ENCODE data around the gene KY.

The KY gene

DNA sequence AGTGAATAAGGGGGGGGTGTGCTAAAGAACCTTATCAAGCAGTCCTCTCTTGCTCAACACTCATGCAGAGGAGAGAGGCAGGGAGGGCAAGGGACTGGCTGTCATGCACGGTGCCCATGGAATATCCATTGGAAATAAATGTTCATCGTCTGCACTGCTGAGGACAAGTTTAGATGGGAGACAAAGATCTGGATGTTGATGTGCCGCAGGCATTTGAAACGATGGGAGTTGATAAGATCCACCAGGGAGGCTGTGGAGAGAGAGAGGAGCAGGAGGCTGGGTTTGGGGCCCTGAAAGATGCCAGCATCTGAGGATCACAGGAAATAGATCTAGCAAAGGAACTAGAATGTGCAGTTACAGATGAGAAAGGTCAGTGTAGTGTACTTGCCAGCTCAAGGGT lies 88.8 kb downstream of the KY start:
- TF ChIP-seq ZNF8 (CRISPR knock-in tag; IDR thresholded peaks at IDR 0.05): 0 out of 2 replicates have a peak, but pooled peaks have one; percentile 20
- no peak for TF ChIP-seq ZC3H10 (CRISPR knock-in tag; IDR thresholded peaks at IDR 0.05)
- no peak for ATAC-seq

DNA sequence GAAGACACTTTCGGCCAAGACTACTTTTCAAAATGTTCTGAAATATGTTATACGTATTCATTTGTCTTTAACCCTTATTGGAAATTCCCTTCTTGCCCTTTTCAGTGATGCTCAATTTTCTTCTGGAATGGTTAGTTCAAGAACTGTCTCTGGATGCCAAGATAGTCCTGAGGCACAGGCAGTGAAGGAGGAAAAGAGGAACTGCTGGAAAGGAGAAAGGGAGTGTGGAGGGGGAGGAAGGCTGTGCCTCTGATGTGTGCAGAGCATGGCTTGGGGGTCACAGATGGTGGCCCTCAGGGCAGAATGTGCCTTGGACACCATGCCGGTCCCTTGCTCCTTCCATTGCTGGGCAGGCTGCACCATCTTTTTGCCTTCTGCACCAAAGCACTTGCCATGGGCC lies 91.2 kb downstream of the KY start:
- ATAC-seq: no peak
- TF ChIP-seq ESRRG (CRISPR knock-in tag; IDR thresholded peaks at IDR 0.05) (no peak), ISL1 (CRISPR knock-in tag; IDR thresholded peaks at IDR 0.05) (no peak), SNAI2 (CRISPR knock-in tag; IDR thresholded peaks at IDR 0.05) (no peak), TOX (CRISPR knock-in tag; IDR thresholded peaks at IDR 0.05; ENCODE audit: borderline replicate concordance) (no peak)

Data from SK-N-SH treated with all-trans-retinoic acid at 6 μM for 48 hours (cell line).